Common myeloid progenitor, CD34-positive (primary cell): ENCODE measurements around the gene HRH3.

Experiments used
- CTCF ChIA-PET: fragments of 350-600 bp; sonication (Branson Sonifier 250); formaldehyde crosslinking; loops from one replicate; lab custom pipeline; 2021; ENCODE audit warnings: antibody characterized with exemption; lab: Charles Lee
- POLR2A ChIA-PET: fragments of 350-600 bp; sonication (Branson Sonifier 250); formaldehyde crosslinking; loops from one replicate; lab custom pipeline; 2021; ENCODE audit warnings: antibody characterized with exemption; lab: Charles Lee
- DNase-seq, 3 donors: peaks; one replicate each; pipeline versions ENCODE4 v3.0.0 to v3.0.0-alpha.2; 2013
- H3K27ac ChIP-seq, 2 experiments: 1 replicate in 1 of 2; 2 replicates in 1 of 2; pipeline ENCODE4 v1.7.0; 2013; ENCODE audit warnings: inconsistent platforms in 2 of 2, low read length in 2 of 2, mild to moderate bottlenecking in 2 of 2, low read depth in 1 of 2, moderate library complexity in 1 of 2; ENCODE audit not compliant: severe bottlenecking in 2 of 2, insufficient read depth in 1 of 2, poor library complexity in 1 of 2
- H3K27me3 ChIP-seq, 5 experiments: replicated peaks in 2 of 5; 1 replicate in 3 of 5; 2 replicates in 2 of 5; pipeline versions ENCODE4 v1.6.1 to v1.7.0; 2013; ENCODE audit warnings: low read length in 4 of 5, mild to moderate bottlenecking in 2 of 5, moderate library complexity in 2 of 5, inconsistent platforms in 1 of 5; ENCODE audit not compliant: insufficient read depth in 5 of 5, control insufficient read depth in 4 of 5
- H3K36me3 ChIP-seq, 4 experiments: 1 replicate in 2 of 4; 2 replicates in 2 of 4; pipeline versions ENCODE4 v1.6.1 to v1.7.0; 2013; ENCODE audit warnings: low read length in 3 of 4, control low read depth in 1 of 4, mild to moderate bottlenecking in 1 of 4; ENCODE audit not compliant: control insufficient read depth in 4 of 4, insufficient read depth in 4 of 4
- H3K4me1 ChIP-seq, 4 experiments: 1 replicate in 3 of 4; 2 replicates in 1 of 4; pipeline versions ENCODE4 v1.6.1 to v1.7.1; 2013; ENCODE audit warnings: low read length in 3 of 4, mild to moderate bottlenecking in 3 of 4, control low read depth in 1 of 4, inconsistent platforms in 1 of 4, moderate library complexity in 1 of 4; ENCODE audit not compliant: control insufficient read depth in 4 of 4, insufficient read depth in 4 of 4; ENCODE audit errors: control extremely low read depth in 1 of 4
- H3K4me3 ChIP-seq, 7 experiments: 1 replicate in 4 of 7; 2 replicates in 3 of 7; pipeline versions ENCODE4 v1.5.1 to v1.7.0; 2013; ENCODE audit warnings: mild to moderate bottlenecking in 7 of 7, low read length in 6 of 7, moderate library complexity in 6 of 7, inconsistent platforms in 2 of 7, low read depth in 2 of 7, control low read depth in 1 of 7; ENCODE audit not compliant: insufficient read depth in 4 of 7, control insufficient read depth in 1 of 7; ENCODE audit errors: extremely low read depth in 1 of 7
- H3K9me3 ChIP-seq, 5 experiments: 1 replicate in 4 of 5; 2 replicates in 1 of 5; pipeline versions ENCODE4 v1.6.1 to v1.7.1; 2013; ENCODE audit warnings: low read length in 4 of 5, mild to moderate bottlenecking in 2 of 5, inconsistent platforms in 1 of 5, low read depth in 1 of 5, moderate library complexity in 1 of 5; ENCODE audit not compliant: control insufficient read depth in 4 of 5, insufficient read depth in 2 of 5; ENCODE audit errors: control extremely low read depth in 1 of 5
- WGBS: methylation state at CpG from one replicate; pipeline ENCODE4 v1.1.5; 2013; ENCODE audit not compliant: insufficient coverage; 5-methylcytosine and 5-hydroxymethylcytosine counted together

HRH3 gene

GRCh38 chr20:62222266-62222850 lies 2.3 kb upstream of the HRH3 start:
- H3K27me3 ChIP-seq, result peaks cover 0 to 87% (median 21%) of the 10 kb centered on the region in 5 experiments

GRCh38 chr20:62220666-62221568 lies 839 bp upstream of the HRH3 start:
- peak; percentile 22 to 60 (median 50) for DNase-seq
- ChIA-PET POLR2A (no interaction called here), CTCF (no interaction called here)
- H3K27ac ChIP-seq, result no peak overlapping the region
- H3K27me3 ChIP-seq, result peaks cover 0 to 88% (median 22%) of the 10 kb centered on the region in 5 experiments
- H3K9me3 ChIP-seq, result no peaks in the 10 kb centered on the region
- WGBS, result 5% methylated on average over 28 of the region's 46 CpGs
- peak overlapping the region in 2 of 7 experiments; percentile 4 to 16 for H3K4me3 ChIP-seq
- peaks cover 0 to 21% (median 14%) of the 10 kb centered on the region in 4 experiments for H3K4me1 ChIP-seq
- no peaks in the 10 kb centered on the region for H3K36me3 ChIP-seq

More at GRCh38 chr20:62222266-62222850, 2.3 kb upstream of the HRH3 start:
- WGBS, result 95% methylated on average over 18 of the region's 18 CpGs
- H3K36me3 ChIP-seq, result no peaks in the 10 kb centered on the region
- H3K4me3 ChIP-seq, result no peak overlapping the region
- DNase-seq, result no peak
- CTCF ChIA-PET, result no interaction called here
- H3K4me1 ChIP-seq, result peaks cover 0 to 20% (median 14%) of the 10 kb centered on the region in 4 experiments
- H3K27ac ChIP-seq, result no peak overlapping the region
- POLR2A ChIA-PET, result no interaction called here
- H3K9me3 ChIP-seq, result no peaks in the 10 kb centered on the region

DNA sequence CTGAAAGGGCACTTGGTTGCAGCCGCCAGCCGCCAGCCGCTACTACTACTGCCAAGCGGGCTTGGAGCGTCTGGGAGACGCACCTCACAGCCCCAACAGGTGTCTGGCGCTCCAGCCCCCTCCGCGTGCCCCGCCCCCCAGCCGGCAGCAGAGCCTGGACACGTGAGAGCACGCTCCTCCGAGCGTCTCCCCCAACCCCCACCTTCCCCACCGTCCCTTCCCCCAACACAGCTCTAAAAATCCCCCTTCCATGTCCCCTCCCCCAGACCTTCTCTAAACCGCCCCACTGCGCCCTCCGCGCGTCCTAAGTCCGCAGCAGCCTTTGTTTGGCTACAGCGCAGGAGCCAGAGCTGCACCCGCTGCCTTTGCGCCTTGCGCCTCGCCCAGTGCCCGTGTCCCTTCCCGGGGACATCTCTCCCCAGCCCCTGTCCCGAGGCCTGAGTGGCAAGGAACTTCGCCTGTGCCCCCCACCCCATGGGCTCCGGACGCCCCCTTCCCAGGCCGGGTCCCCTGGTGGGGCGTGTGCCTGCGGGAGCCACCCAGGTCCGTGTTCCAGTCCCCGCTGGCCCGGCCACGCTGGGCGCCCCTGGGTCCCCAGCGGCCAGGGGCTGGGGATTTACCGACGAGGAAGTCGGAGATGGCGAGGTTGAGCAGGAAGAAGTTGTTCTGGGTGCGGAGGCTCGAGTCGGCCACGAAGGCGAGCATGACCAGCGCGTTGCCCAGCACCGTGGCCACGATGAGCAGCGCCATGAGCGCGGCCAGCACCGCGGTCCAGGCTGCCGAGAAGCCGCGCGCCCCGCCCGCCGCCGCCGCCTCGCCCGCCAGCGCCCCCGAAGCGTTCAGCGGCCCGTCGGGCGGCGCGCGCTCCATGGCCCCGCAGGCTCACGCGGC lies 732 bp downstream of the HRH3 start:
- H3K4me3 ChIP-seq, result peak overlapping the region in 6 of 7 experiments; percentile 19 to 54 (median 36)
- 3% methylated on average over 68 of the region's 84 CpGs for WGBS
- POLR2A ChIA-PET, result no interaction called here

GRCh38 chr20:62217913-62218773 lies 1.9 kb downstream of the HRH3 start:
- CTCF ChIA-PET, result no interaction called here
- POLR2A ChIA-PET, result no interaction called here
- Histone ChIP-seq H3K9me3 (no peaks in the 10 kb centered on the region), H3K27me3 (peaks cover 0 to 90% (median 23%) of the 10 kb centered on the region in 5 experiments), H3K36me3 (no peaks in the 10 kb centered on the region), H3K4me3 (no peak overlapping the region), H3K4me1 (peaks cover 0 to 21% (median 14%) of the 10 kb centered on the region in 4 experiments), H3K27ac (no peak overlapping the region)
- 61% methylated on average over 36 of the region's 38 CpGs for WGBS
- DNase-seq, result no peak

More for the DNA sequence above, 732 bp downstream of the HRH3 start:
- Histone ChIP-seq H3K9me3 (no peaks in the 10 kb centered on the region), H3K4me1 (peaks cover 0 to 21% (median 14%) of the 10 kb centered on the region in 4 experiments), H3K27ac (no peak overlapping the region), H3K36me3 (no peaks in the 10 kb centered on the region), H3K27me3 (peaks cover 0 to 95% (median 23%) of the 10 kb centered on the region in 5 experiments)
- CTCF ChIA-PET, result no interaction called here
- no peak for DNase-seq

DNA sequence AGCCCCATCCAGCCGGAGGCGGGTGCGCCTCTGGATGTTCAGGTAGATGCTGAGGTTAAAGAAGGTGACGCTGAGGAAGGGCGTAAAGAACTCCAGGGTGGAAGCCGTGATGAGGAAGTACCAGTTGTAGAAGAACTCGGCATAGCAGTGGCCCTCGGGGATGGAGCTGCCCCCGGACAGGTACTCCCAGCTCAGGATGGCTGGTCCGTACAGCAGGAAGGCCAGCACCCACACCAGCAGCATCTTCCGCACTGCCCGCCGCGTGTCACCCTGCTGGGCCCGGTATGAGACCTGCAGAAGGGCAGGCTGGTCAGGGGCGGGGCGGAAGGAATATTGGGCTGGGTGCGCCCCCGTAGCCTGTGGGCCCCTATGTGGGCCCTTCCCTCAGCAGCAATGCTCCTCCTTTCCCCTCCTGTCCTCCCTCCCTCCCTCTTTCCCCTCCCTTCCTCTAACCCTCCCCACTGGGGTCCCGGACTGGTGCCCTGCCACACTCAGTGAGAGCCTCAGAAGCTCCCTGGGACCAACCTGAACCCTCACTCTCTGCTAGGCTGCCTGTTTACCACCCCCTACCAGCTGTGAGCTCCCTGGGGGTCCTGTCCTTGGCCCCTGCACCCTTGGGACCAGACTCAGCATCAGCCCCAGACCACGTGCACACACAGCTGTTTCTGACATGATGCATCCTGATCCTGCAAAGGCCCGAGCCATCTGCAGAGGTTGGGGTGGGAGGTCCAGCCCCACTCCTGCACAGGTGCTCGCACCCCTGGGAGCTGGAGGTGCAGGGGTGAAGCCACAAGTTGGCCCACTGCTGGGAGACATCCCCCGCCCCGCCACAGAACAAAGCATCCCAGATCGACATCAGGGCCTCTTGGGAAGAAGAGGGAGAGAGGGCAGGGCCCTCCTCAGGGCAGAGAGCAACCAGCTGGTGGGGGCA lies 3.2 kb downstream of the HRH3 start:
- no peak overlapping the region for H3K4me3 ChIP-seq
- DNase-seq, result no peak
- no peaks in the 10 kb centered on the region for H3K36me3 ChIP-seq
- POLR2A ChIA-PET, result no interaction called here
- CTCF ChIA-PET, result no interaction called here
- 73% methylated on average over 20 of the region's 26 CpGs for WGBS
- peaks cover 0 to 83% (median 19%) of the 10 kb centered on the region in 5 experiments for H3K27me3 ChIP-seq
- no peaks in the 10 kb centered on the region for H3K9me3 ChIP-seq
- peaks cover 0 to 21% (median 14%) of the 10 kb centered on the region in 4 experiments for H3K4me1 ChIP-seq
- H3K27ac ChIP-seq, result no peak overlapping the region
